Activated naive CD8-positive, alpha-beta T cell (primary cell): ENCODE measurements around the gene NINJ1.

Experiments used
- H3K27ac Mint-ChIP-seq: one replicate; pipeline ENCODE4 v1.8.0; 2021; ENCODE audit warnings: mixed read lengths
- H3K27me3 Mint-ChIP-seq: one replicate; pipeline ENCODE4 v1.8.0; 2021; ENCODE audit warnings: mixed read lengths
- H3K36me3 Mint-ChIP-seq: one replicate; pipeline ENCODE4 v1.8.0; 2021; ENCODE audit warnings: mixed read lengths
- H3K4me1 Mint-ChIP-seq: one replicate; pipeline ENCODE4 v1.8.0; 2021; ENCODE audit warnings: low read depth, mixed read lengths
- H3K4me3 Mint-ChIP-seq: one replicate; pipeline ENCODE4 v1.8.0; 2021; ENCODE audit warnings: mild to moderate bottlenecking, mixed read lengths
- H3K9me3 Mint-ChIP-seq: one replicate; pipeline ENCODE4 v1.8.0; 2021; ENCODE audit warnings: low read depth, mixed read lengths

Gene NINJ1

DNA sequence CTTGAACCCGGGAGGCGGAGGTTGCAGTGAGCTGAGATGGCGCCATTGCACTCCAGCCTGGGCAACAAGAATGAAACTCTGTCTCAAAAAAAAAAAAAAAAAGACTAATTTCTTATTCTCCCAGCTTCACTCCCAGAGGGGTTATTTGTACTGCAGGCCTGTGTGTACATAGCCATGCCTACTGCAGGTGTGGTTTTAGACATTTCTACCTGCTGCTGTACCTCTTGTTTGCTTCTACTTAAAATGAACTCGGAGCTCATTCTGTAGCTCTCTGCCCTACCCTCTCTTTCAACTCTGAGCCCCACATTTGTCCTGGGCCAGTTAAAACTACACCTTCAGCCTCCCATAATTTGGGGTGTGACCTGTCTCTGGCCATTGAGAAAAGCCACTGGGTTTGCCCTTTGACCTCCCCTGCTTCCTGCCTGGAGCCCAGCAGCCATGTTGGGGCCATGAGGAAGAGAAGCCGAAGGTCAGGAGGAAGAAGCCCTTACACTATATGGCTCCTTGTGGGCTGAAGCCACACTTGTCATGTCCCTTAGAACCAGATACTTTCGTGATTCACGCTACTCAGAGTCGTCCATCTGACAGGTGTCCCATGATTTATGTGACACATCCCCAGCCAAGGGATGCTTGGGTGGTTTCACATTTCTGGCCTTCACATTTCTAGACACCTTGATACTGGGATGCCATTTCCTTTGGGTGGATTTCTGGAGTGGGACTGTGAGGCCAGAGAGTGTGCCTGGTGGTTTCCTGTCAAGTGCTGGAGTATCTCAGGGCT lies 47.4 kb downstream of the NINJ1 start:
- H3K27ac Mint-ChIP-seq: peak overlapping the region; percentile 73
- H3K4me1 Mint-ChIP-seq: peaks cover 41% of the 10 kb centered on the region
- H3K27me3 Mint-ChIP-seq: no peaks in the 10 kb centered on the region
- no peaks in the 10 kb centered on the region for H3K9me3 Mint-ChIP-seq
- H3K36me3 Mint-ChIP-seq: peaks cover 20% of the 10 kb centered on the region
- H3K4me3 Mint-ChIP-seq: no peak overlapping the region

DNA sequence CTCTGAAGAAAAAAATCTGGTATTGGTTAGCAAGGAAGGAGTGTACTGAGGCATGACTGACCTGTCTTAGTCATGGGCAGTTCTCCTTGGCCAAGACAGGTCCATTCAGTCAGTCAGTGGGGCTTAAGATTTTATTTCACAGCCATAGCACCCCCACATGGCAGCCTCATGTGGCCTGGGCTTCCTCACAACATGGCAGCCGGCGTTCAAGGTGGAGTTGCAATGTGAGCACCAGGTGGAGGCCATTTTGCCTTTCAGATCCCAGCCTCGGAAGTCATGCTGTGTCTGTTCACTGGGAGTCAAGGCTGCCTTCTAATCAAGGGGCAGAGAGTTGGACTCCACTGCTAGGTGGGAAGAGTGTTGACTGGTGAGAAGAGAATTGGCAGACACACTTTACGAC lies 48.4 kb downstream of the NINJ1 start:
- H3K27me3 Mint-ChIP-seq: no peaks in the 10 kb centered on the region
- no peak overlapping the region for H3K4me3 Mint-ChIP-seq
- no peaks in the 10 kb centered on the region for H3K9me3 Mint-ChIP-seq
- H3K27ac Mint-ChIP-seq: peak overlapping the region; percentile 76
- peaks cover 16% of the 10 kb centered on the region for H3K36me3 Mint-ChIP-seq
- H3K4me1 Mint-ChIP-seq: peaks cover 33% of the 10 kb centered on the region

DNA sequence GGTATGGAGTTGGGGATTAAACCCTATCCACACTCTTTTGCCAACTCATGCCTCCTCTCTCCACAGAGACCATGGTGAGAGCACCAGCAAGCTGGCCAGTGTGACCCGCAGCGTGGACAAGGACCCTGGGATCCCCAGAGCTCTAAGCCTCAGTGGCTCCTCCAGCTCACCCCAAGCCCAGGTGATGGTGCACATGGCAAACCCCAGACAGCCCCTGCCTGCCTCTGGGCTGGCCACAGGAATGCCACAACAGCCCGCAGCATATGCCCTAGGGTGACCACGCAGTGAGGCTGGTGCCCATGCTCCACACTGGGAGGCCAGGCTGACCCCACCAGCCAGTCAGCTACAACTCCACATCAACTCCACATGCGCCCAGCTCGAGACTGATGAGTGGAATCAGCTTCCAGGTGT lies 49.6 kb downstream of the NINJ1 start:
- Mint-ChIP-seq H3K4me1 (peaks cover 25% of the 10 kb centered on the region), H3K27ac (no peak overlapping the region), H3K9me3 (no peaks in the 10 kb centered on the region), H3K27me3 (no peaks in the 10 kb centered on the region), H3K36me3 (peaks cover 11% of the 10 kb centered on the region), H3K4me3 (no peak overlapping the region)

DNA sequence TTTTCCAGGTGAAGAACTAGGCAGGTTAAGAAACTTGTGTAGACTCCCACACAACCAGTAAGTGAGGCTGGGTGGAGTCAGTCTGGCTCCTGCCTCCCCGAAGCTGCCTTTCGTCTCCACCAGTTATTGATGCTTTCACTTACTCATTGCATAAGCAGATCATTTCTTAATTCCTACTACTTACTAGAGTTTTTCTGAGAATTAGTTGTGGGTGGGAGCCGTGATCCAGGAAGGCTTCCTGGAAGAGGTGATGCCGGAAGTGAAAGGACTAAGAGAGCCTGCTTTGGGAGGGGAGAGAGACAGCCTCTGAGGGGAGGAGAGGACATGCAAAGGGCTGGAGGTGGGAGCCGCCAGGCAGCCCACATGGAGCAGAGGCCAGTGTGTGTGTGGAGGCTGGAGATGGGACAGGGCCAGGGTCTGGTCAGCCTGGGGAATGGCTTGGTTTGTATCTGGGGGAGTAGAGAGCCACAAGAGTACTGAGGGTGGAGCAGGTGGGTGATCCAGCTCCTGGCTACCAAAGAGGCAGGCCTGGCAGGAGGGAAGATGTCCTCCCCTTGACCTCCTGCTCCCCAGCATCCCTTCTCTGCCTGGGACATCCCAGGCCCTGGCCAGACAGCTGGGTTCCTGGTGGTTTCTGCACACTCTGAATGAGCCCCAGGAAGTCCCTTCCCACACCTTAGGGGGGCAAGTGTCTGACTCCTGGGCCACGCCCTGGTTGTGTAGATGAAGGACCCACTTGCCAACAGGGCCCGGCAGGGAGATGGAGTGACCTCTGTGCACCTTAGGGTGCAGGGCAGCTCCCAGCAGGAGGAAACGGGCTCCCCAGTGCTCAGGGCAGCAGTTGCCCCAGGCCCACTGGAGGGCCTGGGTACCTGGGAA lies 50.2 kb downstream of the NINJ1 start:
- Mint-ChIP-seq H3K27me3 (no peaks in the 10 kb centered on the region), H3K4me3 (peak overlapping the region; percentile 65), H3K4me1 (peaks cover 19% of the 10 kb centered on the region), H3K9me3 (no peaks in the 10 kb centered on the region), H3K36me3 (peaks cover 7% of the 10 kb centered on the region), H3K27ac (peak overlapping the region; percentile 95)

DNA sequence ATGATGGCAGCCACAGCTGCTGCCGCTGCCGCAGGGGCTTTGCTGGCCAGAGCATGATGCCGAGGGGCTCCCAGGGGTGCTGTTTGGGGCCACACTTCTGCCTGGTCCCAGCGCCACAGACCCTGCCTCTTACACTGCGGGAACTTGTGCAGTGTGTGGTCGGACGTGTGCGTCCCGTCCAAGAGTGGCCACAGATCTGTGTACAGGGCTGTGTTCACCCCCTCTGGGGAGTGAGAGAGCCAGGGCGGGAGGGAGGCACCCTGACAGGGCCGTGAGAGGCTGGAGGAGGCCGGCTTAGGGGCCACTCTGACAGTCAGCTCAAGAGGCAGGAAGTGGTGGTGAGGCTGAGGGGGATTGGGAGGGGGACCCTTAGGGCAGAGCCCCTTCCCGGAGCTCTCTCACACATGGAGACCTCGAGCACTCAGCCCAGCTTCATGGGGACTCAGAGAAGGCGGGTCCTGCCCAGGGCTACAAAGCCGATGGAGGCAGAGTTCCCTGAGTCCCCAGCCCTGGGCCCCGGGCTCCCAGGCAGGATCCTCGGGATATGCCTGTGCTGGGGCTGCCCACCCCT lies 51.1 kb downstream of the NINJ1 start:
- Mint-ChIP-seq H3K9me3 (no peaks in the 10 kb centered on the region), H3K4me1 (peaks cover 15% of the 10 kb centered on the region), H3K27me3 (no peaks in the 10 kb centered on the region), H3K36me3 (peaks cover 7% of the 10 kb centered on the region), H3K4me3 (no peak overlapping the region), H3K27ac (peak overlapping the region; percentile 95)

DNA sequence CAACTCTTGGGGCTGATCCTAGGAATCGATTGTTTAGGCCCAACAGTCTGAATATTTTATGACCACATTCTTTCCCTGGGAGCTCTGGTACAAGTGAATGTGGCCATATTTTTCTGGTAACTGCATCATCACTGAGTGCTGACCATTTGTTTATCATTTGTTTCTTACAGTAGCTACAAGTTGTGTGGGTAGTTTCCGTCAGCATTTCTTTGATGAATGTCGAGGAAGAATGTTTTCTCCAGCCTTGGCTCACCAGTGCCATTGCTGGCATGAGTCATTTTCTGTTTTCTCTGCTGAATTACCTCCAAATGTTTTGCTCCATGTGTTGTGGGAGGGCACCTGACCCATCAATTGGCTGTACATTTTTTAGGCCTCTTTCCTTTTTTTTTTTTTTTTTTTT lies 52.1 kb downstream of the NINJ1 start:
- Mint-ChIP-seq H3K27ac (peak overlapping the region; percentile 54), H3K27me3 (no peaks in the 10 kb centered on the region), H3K4me1 (peaks cover 22% of the 10 kb centered on the region), H3K9me3 (no peaks in the 10 kb centered on the region), H3K4me3 (no peak overlapping the region), H3K36me3 (peaks cover 10% of the 10 kb centered on the region)

DNA sequence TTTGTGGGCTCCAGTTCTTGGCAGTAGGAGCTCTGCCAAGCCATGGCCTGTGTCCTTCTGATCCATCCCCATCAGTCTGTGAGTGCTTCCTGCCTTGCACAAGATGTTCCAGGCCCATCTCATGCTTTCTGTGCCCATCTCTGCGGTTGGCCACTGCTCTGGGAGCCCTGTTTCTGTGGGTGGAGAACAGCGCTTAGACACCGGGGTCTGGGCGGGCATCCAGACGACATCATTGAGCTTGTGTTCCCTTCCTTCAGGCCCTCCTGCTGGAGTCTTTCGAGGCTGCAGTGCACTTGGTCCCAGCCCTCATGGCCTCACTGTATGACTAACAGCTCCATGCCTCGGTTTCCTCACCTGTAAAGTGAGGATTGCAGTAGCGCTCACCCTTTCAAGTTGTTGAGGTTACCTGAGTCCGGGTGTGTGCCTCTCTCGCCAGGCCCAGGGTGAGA lies 52.9 kb downstream of the NINJ1 start:
- no peak overlapping the region for H3K4me3 Mint-ChIP-seq
- H3K27ac Mint-ChIP-seq: peak overlapping the region; percentile 42
- peaks cover 10% of the 10 kb centered on the region for H3K36me3 Mint-ChIP-seq
- H3K27me3 Mint-ChIP-seq: no peaks in the 10 kb centered on the region
- no peaks in the 10 kb centered on the region for H3K9me3 Mint-ChIP-seq
- H3K4me1 Mint-ChIP-seq: peaks cover 27% of the 10 kb centered on the region

DNA sequence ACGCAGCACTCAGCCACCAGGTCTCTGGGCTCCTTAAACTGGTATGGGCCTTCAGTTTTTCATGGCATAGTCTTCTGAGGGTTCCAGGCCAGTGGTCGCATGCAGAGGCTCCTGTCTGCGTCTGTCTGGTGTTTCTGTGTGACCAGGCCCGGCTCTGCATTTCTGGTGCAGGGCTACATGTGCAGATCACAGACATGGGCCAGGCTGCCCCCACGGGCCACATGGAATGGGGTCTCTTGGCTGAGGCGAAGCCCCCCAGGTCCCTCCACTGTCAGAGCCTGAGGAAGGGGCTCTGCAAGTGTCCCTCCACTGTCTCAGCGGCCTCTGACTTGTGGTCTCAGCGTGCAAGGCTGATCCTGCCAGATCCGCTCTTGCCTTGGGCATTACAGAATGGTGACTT lies 53.6 kb downstream of the NINJ1 start:
- no peaks in the 10 kb centered on the region for H3K27me3 Mint-ChIP-seq
- peaks cover 5% of the 10 kb centered on the region for H3K36me3 Mint-ChIP-seq
- peak overlapping the region; percentile 42 for H3K27ac Mint-ChIP-seq
- peaks cover 29% of the 10 kb centered on the region for H3K4me1 Mint-ChIP-seq
- no peaks in the 10 kb centered on the region for H3K9me3 Mint-ChIP-seq
- no peak overlapping the region for H3K4me3 Mint-ChIP-seq

DNA sequence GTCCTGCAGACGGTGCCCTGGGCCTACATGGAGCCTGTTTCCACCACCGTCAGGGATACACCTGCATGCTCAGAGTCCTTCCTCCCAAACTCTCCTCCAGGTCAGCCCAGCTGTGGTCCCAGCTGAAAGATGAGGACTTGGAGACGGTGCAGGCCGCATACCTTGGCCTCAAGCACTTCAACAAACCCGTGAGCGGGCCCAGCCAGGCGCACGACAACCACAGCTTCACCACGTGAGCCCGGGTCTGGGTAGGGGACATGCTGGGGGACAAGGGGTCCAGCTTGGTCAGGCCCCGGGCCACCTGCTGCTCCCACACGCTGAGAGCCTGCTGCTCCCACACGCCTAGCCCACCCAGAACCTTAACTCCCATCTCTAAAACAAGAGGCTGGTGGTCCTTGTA lies 54.7 kb downstream of the NINJ1 start:
- no peaks in the 10 kb centered on the region for H3K27me3 Mint-ChIP-seq
- peaks cover 38% of the 10 kb centered on the region for H3K4me1 Mint-ChIP-seq
- H3K9me3 Mint-ChIP-seq: no peaks in the 10 kb centered on the region
- no peak overlapping the region for H3K4me3 Mint-ChIP-seq
- H3K36me3 Mint-ChIP-seq: peaks cover 4% of the 10 kb centered on the region
- no peak overlapping the region for H3K27ac Mint-ChIP-seq

DNA sequence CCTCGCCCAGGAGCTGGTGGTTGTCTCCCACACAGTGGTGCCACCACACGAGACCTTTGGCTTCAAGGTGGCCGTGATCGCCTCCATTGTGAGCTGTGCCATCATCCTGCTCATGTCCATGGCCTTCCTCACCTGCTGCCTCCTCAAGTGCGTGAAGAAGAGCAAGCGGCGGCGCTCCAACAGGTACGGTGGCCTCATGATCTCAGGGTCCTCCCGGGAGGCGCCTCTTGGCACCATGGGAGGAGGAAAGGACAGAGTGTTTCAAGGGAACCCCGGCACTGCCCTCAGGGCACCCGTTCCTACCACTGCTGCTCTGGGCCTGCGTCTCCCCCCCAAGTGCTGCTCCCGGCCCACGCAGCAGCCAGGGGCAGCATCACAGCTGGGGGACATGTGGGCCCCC lies 56.2 kb downstream of the NINJ1 start:
- peaks cover 38% of the 10 kb centered on the region for H3K4me1 Mint-ChIP-seq
- H3K27me3 Mint-ChIP-seq: no peaks in the 10 kb centered on the region
- H3K4me3 Mint-ChIP-seq: no peak overlapping the region

DNA sequence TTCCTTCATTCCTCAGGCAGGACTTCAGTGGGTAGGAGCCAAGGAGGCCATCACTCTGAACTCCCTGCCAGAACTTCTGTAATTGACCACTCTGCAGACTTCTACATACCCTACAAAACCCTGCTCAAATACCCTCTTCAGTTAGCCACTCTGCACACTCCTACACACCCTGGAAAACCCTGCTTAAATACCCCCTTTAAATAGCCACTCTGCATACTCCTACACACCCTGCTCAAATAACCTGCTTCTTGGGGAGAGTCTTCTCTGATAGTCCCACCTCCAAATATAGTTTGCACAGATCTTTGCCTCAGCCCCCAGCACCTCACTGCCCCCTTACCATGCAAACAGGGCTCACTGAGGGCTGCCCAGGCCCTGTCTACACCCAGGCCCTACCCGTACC lies 56.7 kb downstream of the NINJ1 start:
- no peak overlapping the region for H3K4me3 Mint-ChIP-seq
- H3K4me1 Mint-ChIP-seq: peaks cover 39% of the 10 kb centered on the region
- H3K27ac Mint-ChIP-seq: peak overlapping the region; percentile 12
- H3K9me3 Mint-ChIP-seq: no peaks in the 10 kb centered on the region
- H3K27me3 Mint-ChIP-seq: no peaks in the 10 kb centered on the region
- H3K36me3 Mint-ChIP-seq: peaks cover 2% of the 10 kb centered on the region

More for the DNA sequence above, 56.2 kb downstream of the NINJ1 start:
- Mint-ChIP-seq H3K9me3 (no peaks in the 10 kb centered on the region), H3K27ac (peak overlapping the region; percentile 12), H3K36me3 (peaks cover 2% of the 10 kb centered on the region)

DNA sequence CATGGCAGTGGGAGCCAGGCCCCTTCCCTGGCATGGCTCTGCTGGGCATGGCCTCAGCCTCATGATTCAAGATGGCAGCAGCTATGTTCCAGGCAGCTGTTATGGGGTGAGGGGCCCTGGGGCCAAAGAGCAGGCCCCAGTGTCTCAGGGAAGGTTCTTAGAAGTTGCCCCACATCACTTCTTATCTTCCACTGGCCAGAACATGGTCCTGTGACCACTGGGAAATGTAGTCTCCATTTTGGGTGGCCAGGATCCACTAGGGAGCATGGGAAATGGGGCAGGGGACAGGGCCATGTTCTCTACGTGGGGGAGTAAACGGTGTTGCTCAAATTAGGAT lies 57.3 kb downstream of the NINJ1 start:
- no peaks in the 10 kb centered on the region for H3K9me3 Mint-ChIP-seq
- peaks cover 2% of the 10 kb centered on the region for H3K36me3 Mint-ChIP-seq
- peak overlapping the region; percentile 61 for H3K27ac Mint-ChIP-seq
- peaks cover 42% of the 10 kb centered on the region for H3K4me1 Mint-ChIP-seq
- no peak overlapping the region for H3K4me3 Mint-ChIP-seq
- no peaks in the 10 kb centered on the region for H3K27me3 Mint-ChIP-seq

DNA sequence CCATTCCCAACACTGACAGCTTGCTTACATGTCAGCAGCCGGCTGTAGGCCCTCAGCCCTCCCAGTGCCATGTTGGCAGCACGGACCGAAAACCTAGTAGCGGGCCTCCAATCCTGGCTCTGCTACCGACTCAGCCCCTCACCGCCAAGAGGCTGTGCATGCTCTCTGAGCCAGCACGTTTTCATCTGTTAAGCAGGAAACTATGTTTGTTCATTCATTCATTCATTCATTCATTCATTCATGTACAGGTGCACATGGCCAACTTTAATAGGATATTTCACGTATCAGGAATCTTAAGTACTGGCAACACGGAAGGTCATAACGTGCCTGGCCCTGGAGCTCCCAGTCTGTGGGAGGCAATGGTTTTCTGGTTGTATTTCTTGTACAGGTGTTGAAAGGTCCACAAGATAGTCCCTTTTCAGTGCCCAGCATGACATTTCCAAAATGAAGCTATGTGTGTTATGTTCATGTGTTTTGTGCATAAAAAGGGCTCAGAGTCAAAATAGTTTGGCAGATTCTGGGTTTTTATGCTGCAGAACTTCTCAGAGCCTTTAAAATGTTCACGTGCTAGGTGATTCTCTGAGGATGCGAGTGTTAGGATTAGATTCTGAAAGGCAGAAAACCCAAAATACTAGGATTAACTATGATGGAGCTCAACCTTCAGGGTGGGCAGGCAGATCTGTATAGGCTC lies 57.8 kb downstream of the NINJ1 start:
- no peaks in the 10 kb centered on the region for H3K27me3 Mint-ChIP-seq
- no peak overlapping the region for H3K4me3 Mint-ChIP-seq
- H3K27ac Mint-ChIP-seq: peak overlapping the region; percentile 41
- H3K36me3 Mint-ChIP-seq: peaks cover 5% of the 10 kb centered on the region
- no peaks in the 10 kb centered on the region for H3K9me3 Mint-ChIP-seq
- H3K4me1 Mint-ChIP-seq: peaks cover 44% of the 10 kb centered on the region

DNA sequence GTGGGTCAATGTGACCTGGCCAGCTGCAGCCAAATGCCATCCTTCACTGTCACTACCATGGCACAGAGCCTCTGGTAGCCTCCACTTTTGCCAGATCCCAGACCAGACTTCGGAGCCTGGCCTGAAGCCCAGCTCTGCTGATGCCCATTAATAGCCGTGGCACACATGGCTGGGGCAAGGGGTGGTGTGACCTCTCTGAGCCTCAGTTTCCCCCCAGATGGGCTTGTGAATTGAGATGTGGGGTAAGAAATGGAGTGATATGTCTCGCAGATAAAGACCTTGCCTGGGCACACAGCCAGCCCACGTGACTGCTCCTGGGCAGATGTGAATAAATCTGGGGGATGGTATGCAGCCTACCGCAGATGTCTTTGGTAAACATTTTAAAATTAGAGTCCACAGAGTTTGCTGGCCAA lies 61.7 kb downstream of the NINJ1 start:
- Mint-ChIP-seq H3K27me3 (no peaks in the 10 kb centered on the region), H3K36me3 (peaks cover 5% of the 10 kb centered on the region), H3K4me3 (peak overlapping the region; percentile 23), H3K4me1 (peaks cover 72% of the 10 kb centered on the region), H3K9me3 (no peaks in the 10 kb centered on the region), H3K27ac (peak overlapping the region; percentile 69)
